ENCODE measurements around the gene LAGE3.

LAGE3 gene

GRCh38 chrX:154450312-154450711, 28.8 kb downstream of the LAGE3 start:
- CTCF ChIA-PET: no interaction called here
- POLR2A ChIA-PET: no interaction called here
- TF ChIP-seq, protein P1, sequence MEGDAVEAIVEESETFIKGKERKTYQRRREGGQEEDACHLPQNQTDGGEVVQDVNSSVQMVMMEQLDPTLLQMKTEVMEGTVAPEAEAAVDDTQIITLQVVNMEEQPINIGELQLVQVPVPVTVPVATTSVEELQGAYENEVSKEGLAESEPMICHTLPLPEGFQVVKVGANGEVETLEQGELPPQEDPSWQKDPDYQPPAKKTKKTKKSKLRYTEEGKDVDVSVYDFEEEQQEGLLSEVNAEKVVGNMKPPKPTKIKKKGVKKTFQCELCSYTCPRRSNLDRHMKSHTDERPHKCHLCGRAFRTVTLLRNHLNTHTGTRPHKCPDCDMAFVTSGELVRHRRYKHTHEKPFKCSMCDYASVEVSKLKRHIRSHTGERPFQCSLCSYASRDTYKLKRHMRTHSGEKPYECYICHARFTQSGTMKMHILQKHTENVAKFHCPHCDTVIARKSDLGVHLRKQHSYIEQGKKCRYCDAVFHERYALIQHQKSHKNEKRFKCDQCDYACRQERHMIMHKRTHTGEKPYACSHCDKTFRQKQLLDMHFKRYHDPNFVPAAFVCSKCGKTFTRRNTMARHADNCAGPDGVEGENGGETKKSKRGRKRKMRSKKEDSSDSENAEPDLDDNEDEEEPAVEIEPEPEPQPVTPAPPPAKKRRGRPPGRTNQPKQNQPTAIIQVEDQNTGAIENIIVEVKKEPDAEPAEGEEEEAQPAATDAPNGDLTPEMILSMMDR (IDR thresholded peaks at IDR 0.05; ENCODE audit: control extremely low read depth, extremely low read depth, low read depth, missing control alignments): no peak
- no peak for DNase-seq (ENCODE audit: extremely low spot score)

- DNase-seq (ENCODE audit: extremely low spot score): no peak
- TF ChIP-seq, protein P1 (IDR thresholded peaks at IDR 0.05; ENCODE audit: control extremely low read depth, extremely low read depth, low read depth, missing control alignments): no peak
- POLR2A ChIA-PET: no interaction called here
- CTCF ChIA-PET: no interaction called here
Measured at GRCh38 chrX:154449618-154450017, 29.5 kb downstream of the LAGE3 start.

- DNase-seq (ENCODE audit: extremely low spot score): no peak
- TF ChIP-seq, protein P1 (IDR thresholded peaks at IDR 0.05; ENCODE audit: control extremely low read depth, extremely low read depth, low read depth, missing control alignments): no peak
- ChIA-PET POLR2A (no interaction called here), CTCF (no interaction called here)
Measured at GRCh38 chrX:154448484-154448883, 30.6 kb downstream of the LAGE3 start.

DNA sequence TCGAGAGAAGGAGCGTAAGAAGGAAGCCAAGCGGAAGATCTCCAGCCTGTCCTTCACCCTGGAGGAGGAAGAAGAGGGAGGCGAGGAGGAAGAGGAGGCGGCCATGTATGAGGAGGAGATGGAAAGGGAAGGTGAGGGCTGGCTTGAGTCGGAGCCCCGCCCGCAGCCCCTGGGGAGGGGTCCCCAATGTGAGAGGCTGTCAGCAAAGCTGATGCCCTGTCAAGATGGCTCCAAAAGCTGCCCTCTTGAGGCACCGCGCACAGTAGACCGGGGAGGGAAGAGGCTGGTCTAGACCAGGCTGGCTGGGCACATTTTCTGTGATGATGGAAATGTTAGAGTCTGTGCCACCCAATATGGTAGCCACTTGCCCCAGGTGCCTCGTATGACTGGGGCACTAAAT, 32.7 kb downstream of the LAGE3 start:
- TF ChIP-seq, protein P1 (IDR thresholded peaks at IDR 0.05; ENCODE audit: control extremely low read depth, extremely low read depth, low read depth, missing control alignments): no peak
- CTCF ChIA-PET: no interaction called here
- no peak for DNase-seq (ENCODE audit: extremely low spot score)
- POLR2A ChIA-PET: interaction anchor here (0.6 to 1.4 kb wide), 2 partner anchors 32 to 44 kb away, joined by 3 to 4 read pairs; partner anchors contain the start of genes LAGE3 and SLC10A3

GRCh38 chrX:154445776-154446175, 33.3 kb downstream of the LAGE3 start:
- CTCF ChIA-PET: no interaction called here
- no peak for DNase-seq (ENCODE audit: extremely low spot score)
- POLR2A ChIA-PET: interaction anchor here (1.4 kb wide), 1 partner anchor 45 kb away, joined by 4 read pairs; the partner anchor contains the start of gene SLC10A3
- TF ChIP-seq, protein P1 (IDR thresholded peaks at IDR 0.05; ENCODE audit: control extremely low read depth, extremely low read depth, low read depth, missing control alignments): no peak

- POLR2A ChIA-PET: no interaction called here
- CTCF ChIA-PET: no interaction called here
- TF ChIP-seq, protein P1 (IDR thresholded peaks at IDR 0.05; ENCODE audit: control extremely low read depth, extremely low read depth, low read depth, missing control alignments): no peak
- DNase-seq (ENCODE audit: extremely low spot score): no peak
Measured at GRCh38 chrX:154444755-154445246, 34.3 kb downstream of the LAGE3 start.
